GOT3 (cell line): ENCODE data around the gene FAM229A.
A peak's percentile ranks its signal among the peaks of the same experiment; 100 is the strongest.
"Not testable (repeated sequence)": the region's sequence is repeated elsewhere in the genome, so short reads cannot be mapped to it uniquely, and the experiment has no call there.

ENCODE experiments used
- DNase-seq: peaks from one replicate; lab custom pipeline; 2025; ENCODE audit warnings: mixed read lengths; lab: John Stamatoyannopoulos, UW

FAM229A gene, protein sequence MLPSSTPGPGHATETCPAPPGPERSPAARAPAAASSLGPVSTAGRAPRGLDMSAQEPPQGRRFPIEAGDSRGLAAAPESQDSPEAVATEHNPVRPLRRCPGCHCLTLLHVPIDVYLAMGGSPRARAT

DNA sequence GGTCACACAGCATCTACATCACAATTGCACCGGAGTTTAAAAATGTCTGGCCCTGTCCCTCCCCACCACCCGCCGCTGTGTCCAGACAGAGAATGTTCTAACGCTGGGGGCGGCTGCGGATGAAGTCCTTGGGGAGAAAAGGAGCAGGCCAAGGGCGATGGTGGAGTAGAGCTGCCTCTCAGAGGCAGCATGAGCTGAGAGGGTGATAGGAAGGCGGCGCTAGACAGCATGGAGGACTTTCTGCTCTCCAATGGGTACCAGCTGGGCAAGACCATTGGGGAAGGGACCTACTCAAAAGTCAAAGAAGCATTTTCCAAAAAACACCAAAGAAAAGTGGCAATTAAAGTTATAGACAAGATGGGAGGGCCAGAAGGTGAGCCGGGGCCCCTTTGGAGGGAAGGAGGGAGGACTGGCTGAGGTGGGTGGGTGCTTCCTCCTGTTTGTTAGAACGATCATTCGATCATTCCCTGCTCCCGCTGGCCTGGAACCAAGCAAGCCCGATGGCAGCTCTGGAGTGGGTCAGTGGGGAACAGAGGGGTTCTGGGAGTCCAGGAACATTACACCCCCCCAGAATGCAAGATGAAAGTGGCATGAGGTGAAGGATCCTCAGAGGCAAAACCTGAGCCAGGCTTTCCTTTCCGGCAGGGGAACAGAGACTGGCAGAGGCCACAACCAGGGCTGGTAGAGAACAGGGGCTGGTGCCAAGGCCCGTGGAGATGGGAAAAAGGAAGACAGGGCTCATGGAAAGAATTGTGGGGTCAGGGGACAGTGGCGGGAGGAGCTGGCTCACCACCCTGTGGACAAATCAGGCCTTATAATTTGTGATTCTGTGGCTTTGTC, at the start of gene FAM229A, which contains the start of gene TSSK3:
TSS of gene FAM229A (minus strand) at position 12 of the 840 bp plus-strand sequence. CDS start 394 bp downstream, outside the sequence.
TSS of gene TSSK3 (plus strand) at position 66 of the 840 bp plus-strand sequence. CDS start at position 229, 163 bp downstream.
- DNase-seq: no peak

DNA sequence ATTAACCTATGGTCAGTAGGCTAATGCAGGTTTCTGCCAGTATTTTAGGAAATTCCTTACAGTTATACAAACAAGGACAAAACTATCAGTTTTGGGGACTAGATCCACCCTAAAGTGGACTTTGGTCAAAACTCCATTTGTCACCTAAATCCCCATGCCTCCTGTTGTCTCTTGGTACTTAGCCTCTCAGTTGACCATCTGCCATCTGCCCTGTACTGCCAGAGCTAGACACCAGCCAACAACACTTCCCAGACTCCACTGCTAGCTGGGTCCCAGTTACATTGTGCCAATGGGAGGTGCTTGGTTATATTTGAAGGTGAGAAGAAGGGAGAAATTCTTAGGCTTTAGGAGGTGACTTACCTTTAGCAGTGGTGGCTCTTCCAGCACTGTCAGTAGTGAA, 49.0 kb upstream of the FAM229A start:
- no peak for DNase-seq

DNA sequence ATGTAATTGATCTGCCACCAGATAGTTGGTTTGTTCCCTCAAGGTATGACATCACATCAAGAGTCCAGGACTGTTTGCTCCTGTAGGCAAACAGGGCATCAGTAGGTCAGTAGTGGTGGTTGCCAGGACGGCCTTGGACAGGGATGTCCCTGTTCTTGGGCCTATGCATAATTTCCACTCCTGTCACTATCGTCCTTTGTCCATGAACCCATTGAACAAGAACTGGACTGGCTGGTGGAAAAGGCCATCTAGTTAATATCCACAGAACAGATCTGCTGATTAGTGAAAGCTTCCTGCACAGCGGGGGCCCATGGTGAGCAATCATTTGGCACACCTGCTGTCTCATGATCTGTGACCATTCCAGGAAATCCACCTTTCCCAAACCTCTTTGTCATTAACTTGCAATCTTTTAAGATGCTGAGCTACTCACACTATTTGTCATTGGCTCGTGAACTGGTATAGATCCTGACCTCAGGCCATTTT, 44.4 kb upstream of the FAM229A start:
- no peak for DNase-seq

DNA sequence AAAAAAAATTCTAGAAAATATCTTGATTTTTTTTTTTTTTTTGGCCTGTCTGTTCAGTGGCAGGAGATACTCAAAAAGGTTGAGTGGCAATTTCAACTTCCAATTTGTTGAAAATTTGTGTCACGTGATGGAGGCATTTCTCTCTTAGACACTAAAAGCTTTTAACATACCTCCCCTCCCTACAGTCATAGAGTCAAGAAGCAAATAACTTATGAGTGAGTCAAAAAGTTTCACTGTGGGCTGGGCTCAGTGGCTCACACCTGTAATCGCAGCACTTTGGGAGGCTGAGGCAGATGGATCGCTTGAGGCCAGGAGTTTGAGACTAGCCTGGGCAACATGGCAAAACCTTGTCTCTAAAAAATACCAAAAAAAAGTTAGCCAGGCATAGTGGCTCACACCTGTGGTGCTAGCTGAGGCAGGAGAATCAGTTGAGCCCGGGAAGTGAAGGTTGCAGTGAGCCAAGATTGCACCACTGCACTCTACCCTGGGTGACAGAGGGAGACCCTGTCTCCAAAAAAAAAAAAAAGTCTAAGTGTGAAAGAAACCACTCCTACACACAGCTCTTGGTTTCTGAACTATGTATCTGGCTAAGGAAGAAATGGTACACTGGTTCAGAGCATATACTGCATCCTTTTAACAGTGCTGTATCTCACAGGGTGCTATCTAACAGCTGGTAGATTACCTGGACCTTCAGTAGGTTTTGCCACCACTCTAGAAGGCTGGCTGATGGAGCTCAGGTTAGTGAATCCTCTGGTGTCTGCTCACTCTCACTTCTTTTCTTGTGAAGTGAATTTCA, 43.6 kb upstream of the FAM229A start:
- DNase-seq: no peak

DNA sequence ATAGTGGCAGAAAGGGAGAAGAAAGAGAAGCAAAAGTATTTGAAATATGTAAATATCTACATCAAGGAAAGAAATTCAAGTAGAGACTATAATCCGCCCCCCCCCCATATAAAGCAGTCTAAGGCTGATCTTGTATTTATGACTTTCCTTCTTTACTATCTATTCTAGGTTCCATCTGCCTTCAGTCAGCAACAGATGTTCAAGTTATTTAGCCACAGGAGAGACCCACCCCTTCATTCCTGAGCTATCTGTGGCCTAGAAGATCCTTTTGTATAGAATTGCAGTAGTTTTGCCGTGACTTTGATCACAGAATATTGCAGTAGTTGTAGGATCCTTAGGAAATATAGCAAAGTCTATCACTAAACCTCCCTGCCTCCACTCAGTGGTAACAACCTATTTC, 42.7 kb upstream of the FAM229A start:
- DNase-seq: no peak

DNA sequence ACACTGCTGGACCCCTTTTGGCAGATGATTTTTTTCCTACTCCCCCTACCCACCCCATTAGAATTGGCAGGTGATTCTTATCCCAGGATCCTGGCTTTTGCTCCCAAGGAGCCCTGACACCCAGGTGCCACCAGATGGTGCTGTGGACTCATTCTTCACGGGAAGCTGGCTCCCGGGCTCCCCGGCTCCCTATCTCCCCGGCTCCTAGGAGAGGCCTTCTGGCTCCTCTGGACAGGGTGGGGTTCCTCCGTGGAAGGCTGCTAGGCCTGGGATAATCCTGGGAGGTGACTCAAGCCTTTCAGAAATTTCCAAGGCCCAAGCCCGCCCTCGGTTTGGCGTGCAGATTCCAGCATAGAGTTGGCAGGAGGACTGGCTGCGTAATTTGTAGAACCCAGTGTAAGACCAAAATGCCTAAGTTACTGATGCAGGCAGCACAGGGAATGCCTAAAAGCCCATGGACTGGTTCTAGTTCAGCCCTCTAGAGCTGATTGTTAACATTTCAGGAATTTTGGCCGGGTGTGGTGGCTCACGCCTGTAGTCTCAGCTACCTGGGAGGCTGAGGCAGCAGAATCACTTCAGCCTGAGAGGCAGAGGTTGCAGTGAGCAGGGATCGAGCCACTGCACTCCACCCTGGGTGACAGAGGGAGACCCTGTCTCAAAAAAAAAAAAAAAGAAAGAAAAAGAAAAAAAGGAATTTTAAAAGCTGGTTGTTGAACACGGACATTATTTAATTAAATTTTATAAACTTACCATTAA, 38.8 kb upstream of the FAM229A start:
- peak; percentile 69 for DNase-seq

DNA sequence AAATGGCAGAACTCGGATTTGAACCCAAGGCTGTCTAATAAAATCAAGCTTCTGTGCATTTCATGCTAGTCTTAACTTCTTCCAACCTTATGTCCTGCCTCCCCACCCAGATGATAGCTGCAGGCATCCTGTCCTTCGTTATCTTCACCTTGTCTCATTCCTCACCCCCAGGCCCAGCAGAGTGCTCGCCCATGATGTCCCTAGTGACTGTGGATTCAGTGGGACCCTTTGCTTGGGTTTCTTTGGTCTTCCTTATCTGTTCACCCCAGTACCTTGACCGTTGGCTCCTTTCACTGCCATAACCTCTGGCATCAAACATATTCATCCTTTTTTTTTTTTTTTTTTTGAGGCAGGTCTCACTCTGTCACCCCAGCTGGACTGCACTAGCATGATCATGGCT, 37.6 kb upstream of the FAM229A start:
- no peak for DNase-seq

DNA sequence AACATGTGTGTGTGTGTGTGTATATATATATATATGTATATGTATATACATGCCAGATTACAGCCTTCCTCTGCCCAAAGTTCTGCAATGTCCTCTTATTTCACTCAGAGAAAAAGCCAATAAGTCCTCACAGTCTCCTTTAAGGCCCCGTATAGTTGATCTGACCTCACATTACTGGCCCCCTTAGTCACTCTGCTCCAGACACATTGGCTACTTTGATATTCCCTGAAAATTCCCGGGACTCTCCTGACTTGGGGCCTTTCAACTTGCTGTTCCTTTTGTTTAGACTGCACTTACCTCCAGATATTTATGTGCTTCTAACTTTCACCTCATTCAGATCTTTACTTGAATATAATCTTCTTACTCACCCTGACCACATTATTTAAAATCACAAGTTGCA, 36.1 kb upstream of the FAM229A start:
- DNase-seq: no peak

DNA sequence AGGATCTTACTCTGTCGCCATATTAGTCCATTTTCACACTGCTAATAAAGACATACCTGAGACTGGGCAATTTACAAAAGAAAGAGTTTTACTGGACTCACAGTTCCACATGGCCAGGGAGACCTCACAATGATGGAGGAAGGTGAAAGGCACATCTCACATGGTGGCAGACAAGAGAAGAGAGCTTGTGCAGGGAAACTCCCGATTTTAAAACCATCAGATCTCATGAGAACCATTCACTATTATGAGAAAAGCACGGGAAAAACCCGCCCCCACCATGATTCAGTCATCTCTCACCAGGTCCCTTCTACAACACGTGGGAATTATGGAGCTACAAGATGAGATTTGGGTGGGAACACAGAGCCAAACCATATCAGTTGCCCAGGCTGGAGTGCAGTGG, 34.2 kb upstream of the FAM229A start:
- DNase-seq: not testable (repeated sequence)

DNA sequence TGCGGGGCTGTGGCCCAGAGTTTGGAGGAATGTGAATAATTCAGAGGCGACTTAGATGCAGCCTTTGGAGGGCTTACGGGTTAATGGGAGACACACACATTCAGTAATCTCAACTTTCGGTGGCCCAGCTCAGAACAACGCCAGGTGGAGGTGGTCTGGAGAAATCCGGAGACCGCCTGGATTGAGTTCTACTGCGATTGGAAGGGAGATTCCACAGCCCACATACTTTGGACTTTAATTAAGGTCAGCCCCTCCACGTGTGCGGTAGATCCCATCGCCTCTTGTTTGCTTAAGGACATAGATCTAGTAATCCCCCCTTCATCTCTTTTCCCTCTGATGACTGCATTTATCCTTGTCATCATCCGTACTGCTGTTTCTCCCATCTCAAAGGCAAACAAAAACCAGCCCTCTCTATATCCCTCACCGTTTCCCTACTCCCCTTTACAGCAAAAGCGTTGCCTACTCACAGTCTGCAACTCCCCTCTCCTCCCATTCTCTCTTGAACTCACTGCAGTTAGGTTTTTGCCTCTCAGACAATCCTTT, 32.7 kb upstream of the FAM229A start:
- DNase-seq: no peak

DNA sequence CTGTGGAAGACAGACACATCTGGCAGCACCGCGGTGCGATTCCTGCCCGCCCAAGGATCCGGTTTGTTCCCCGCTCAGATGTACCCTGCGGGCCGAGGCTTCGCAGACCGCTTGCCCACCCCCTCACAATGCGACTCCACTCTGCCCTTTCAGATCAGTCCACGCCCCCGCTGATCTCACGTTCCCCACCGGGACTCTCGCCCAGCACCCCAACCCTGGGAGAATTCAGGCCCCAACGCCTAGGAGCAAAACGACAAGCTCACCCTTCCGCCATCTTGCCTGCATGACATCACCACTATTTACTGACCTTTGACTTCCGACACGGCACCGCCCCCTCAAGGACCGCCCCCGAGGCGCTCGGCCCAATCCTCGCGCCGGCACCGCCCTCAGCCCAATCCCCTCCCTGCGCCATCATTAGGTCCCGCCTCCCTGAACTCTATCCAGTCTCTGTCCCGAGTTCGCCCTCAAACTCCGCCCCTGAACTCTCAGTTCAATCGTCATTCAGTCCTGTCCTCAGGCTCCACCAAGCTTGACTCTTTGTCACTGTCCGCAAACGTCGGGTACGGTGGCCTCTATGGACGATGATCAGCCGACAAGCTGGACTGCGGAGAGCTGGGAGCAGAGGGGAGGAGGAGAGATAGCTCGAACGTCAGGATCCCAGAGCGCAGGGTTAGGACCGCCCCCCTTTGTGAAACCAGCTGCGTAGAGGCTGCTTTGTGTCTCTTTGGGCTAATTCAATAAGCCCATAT, 32.0 kb upstream of the FAM229A start, which contains the start of gene BSDC1:
TSS of gene BSDC1 (minus strand) at position 301 of the 749 bp plus-strand sequence. CDS start at position 274, 27 bp downstream.
- DNase-seq: peak; percentile 94

DNA sequence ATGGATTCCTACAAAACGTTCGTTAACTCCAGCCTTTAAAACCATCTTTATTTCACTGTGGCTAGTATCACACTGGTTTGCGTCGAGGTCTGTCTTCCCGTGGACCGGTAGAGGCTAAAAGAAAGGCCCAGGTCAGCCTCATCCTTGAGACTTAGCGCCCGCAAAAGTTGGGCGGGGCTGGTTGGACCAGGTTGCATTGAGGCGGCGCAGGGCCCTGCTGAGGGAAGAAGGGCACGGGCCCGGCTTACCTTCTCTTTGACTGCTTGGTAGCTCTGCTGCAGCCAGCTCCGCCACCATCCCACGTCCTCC, 31.5 kb upstream of the FAM229A start:
- DNase-seq: no peak

DNA sequence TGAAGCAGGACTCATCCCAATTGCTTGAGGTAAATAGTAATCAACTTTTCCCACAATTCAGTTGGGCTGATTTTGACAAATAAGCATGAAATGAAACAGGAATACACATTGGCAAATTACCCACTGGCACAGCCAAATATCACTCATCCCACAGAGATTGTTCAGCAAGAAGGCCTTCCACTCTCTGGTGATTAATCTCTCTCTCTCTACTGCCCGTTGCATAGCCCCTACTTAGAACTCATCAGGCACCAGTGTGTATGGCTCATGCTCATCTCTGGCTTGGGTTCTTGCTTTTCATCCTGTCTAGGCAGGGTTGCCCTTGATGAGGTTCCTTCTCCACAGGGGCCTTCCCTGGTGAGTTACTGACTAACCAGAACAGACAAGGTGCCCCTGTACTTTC, 30.9 kb upstream of the FAM229A start:
- DNase-seq: no peak

DNA sequence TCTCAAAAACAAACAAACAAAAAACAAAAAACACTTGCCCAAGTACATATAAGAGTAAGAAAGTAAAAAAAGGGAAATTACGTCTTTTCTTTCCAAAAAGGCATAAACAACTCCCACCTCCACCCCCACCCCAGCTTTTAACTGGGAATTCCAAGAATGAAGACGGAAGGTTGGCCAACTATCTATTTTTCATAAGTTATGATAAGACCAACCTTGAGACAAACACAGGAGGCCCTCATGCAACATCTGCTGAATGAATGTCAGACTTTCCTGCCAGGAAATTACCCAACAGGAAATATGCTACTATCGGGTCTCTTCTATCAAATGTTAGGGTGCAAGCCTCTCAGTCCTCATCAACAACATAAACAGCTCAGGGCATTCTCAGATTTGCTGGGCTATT, 30.0 kb upstream of the FAM229A start:
- no peak for DNase-seq

DNA sequence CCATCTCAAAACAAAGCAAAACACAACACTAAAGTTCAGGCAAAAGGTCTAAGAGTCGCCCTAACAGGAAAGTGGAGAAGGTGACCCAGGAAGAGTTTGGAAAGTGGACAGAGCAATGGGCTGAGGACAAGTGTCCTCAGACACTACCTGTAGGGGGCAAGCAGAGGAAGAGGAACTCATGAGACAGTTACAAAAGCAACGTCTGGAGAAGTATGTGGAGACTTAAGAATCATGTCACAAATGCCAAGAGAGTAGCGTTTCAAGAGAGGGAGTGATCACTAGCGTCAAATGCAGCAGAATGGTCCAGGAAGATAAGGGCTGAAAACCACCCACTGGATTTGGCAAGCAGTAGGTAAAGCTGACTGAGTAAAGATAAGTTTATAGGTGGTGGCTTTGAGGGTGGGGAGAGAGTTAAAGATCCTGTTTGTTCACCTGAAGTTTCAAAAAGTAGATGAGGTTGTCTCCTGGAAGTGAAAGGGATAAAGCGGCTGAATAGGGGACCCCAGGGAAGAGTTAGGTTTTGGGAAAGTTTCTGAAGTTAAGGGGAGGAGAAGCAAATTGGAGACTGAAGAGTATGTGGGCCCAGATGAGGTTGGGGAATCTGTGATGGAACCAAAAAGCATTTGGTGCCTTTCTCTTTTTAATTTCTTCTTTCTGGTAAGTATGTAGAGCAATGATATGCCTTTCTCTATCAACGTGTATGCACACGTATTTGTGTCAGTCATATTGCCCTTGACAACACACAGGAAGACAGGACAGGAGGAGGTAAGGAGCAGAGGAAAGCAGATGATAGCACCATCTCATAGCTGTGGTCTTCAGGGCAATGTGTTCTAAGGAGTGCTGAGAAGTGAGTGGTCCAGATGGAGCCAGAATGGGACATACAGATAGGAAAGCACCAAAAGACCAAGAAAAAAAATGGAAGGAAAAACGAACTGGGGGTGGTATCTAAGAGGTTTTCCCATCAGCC, 28.9 kb upstream of the FAM229A start:
- no peak for DNase-seq

DNA sequence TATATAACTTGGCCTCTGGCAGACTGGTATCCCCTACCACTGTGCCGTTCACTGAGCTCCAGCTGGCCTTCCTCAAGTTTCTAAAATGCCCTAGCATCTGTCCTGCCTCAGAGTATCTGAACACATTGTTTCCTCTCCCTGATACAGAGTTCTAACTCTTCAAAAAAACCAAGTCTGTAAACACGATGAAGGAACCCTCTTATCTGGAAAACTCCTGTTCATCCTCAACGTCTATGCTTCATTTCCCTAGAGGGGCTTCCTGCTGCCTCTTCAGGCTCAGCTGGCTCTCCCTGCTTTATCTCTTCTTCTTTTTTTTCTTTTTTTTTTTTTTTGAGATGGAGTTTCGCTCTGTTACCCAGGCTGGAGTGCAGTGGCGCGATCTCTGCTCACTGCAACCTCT, 26.4 kb upstream of the FAM229A start:
- no peak for DNase-seq

DNA sequence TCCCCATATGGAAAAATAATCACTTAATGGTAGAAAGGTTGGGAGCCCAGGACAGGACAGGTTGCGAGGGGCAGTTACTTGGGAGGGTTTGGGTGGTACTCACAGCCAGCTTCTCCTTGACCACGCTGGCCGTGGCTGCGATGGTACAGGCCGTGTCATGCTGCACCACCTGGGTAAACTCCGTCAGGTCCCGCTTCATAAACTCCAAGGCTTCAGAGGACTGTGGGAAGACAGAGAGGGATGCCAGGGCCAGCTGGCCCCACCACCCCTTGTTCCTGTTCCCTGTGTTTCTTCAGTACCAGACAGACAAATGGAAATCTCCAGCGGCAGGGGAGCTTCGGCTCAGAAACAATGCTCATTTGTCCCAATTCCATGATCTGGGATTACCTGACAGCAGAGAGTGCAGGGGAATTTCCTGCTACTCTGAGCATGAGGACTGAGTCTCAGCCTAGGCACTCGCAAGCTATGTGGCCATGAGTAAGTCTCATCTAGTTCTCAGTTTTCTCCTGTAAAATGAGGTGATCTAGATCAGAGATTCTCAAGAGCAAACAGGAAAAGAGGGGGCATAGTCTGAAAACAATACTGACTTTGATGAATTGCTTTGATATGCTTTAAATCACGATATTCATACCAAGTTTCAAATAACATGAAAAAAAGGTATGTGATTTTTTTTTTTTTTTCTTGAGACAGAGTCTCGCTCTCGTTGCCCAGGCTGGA, 24.5 kb upstream of the FAM229A start:
- no peak for DNase-seq

DNA sequence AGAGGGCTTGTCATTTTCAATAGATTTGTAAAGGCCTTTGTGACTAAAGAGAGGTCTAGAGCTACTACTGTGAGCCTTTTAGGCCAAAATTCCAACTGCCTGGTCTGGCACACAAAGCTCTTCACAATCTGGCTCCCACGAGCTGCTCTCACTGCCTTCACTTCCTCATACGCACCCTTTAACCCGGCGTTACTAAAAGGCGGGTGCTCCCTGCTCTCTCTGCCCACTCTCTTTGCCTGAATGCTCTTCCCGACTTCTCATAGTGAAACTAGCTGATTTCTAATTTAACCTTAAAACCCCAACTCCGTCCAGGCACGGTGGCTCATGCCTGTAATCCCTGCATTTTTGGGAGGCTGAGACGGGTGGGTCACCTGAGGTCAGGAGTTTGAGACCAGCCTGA, 17.8 kb upstream of the FAM229A start:
- DNase-seq: no peak
